Stimulated activated CD4-positive, alpha-beta T cell treated with anti-CD3 and anti-CD28 coated beads, Interleukin-15, amount 100 ng/mL, for 48 hours (primary cell): ENCODE results near the gene PNRC1.
"Not testable (repeated sequence)": the region's sequence is repeated elsewhere in the genome, so short reads cannot be mapped to it uniquely, and the experiment has no call there.

Experiments
- DNase-seq, 2 donors: peaks; one replicate each; pipeline ENCODE4 v3.0.0-alpha.2; 2020; ENCODE audit warnings: low read depth in 2 of 2

The PNRC1 gene

GRCh38 chr6:89100114-89100513, 19.6 kb downstream of the PNRC1 start:
- DNase-seq, result no peak

GRCh38 chr6:89110284-89110683, 29.7 kb downstream of the PNRC1 start:
- no peak for DNase-seq

- no peak for DNase-seq
These were observed 31.4 kb downstream of the PNRC1 start for GRCh38 chr6:89111933-89112332.

GRCh38 chr6:89116702-89117101, 36.2 kb downstream of the PNRC1 start:
- no peak for DNase-seq

GRCh38 chr6:89117211-89118108, 36.9 kb downstream of the PNRC1 start, which contains the start of gene SRSF12:
Gene SRSF12, minus strand, starts transcription at chr6:89118071. Its CDS starts 184 bp downstream, at chr6:89117887.
- peak; percentile 1 to 7 for DNase-seq

- DNase-seq, result no peak
These were observed 38.4 kb downstream of the PNRC1 start for GRCh38 chr6:89118931-89119330.

GRCh38 chr6:89120371-89120770, 39.8 kb downstream of the PNRC1 start:
- DNase-seq, result no peak

GRCh38 chr6:89121934-89122333, 41.4 kb downstream of the PNRC1 start:
- no peak for DNase-seq

GRCh38 chr6:89122625-89123024, 42.1 kb downstream of the PNRC1 start:
- no peak for DNase-seq

- not testable (repeated sequence) for DNase-seq
These were observed 47.7 kb downstream of the PNRC1 start for GRCh38 chr6:89128256-89128671.

- no peak for DNase-seq
These were observed 51.0 kb downstream of the PNRC1 start for GRCh38 chr6:89131599-89131998.

GRCh38 chr6:89132057-89132456, 51.5 kb downstream of the PNRC1 start:
- DNase-seq, result no peak

GRCh38 chr6:89133981-89134380, 53.4 kb downstream of the PNRC1 start:
- DNase-seq, result no peak

- no peak for DNase-seq
These were observed 54.2 kb downstream of the PNRC1 start for GRCh38 chr6:89134723-89135122.
